HEK293 (cell line): Measurements from ENCODE around the gene NELL1.

Experiments used
- CTCF ChIA-PET: fragments of 350-600 bp; formaldehyde crosslinking; extraction: SDS; loops from one replicate; lab custom pipeline; 2021; ENCODE audit warnings: antibody characterized with exemption; lab: Yijun Ruan, JAX
- POLR2A ChIA-PET: fragments of 300-600 bp; formaldehyde crosslinking; extraction: SDS; loops from one replicate; lab custom pipeline; 2020; ENCODE audit warnings: antibody characterized with exemption, inconsistent platforms; lab: Yijun Ruan, JAX
- H3K27ac ChIP-seq: fragments of 200-500 bp; sonication (Bioruptor generic); 2 replicates; pipeline ENCODE4 v1.5.1; 2014; ENCODE audit warnings: low read depth, low read length, control low read depth, inconsistent platforms; ENCODE audit errors: extremely low read depth
- H3K36me3 ChIP-seq, 2 experiments: fragments of 200-500 bp in 1 of 2; sonication (Bioruptor generic) in 1 of 2; 1 replicate in 1 of 2; 2 replicates in 1 of 2; pipeline ENCODE4 v1.5.1; 2014 to 2017; ENCODE audit warnings: inconsistent platforms in 2 of 2, low read length in 2 of 2; ENCODE audit not compliant: control insufficient read depth in 2 of 2, insufficient read depth in 1 of 2
- H3K4me1 ChIP-seq: fragments of 200-500 bp; sonication (Bioruptor generic); 2 replicates; pipeline ENCODE4 v1.5.1; 2014; ENCODE audit warnings: mild to moderate bottlenecking, low read length, inconsistent platforms; ENCODE audit not compliant: control insufficient read depth, insufficient read depth
- H3K4me3 ChIP-seq: 2 replicates; pipeline ENCODE4 v1.5.1; 2011; ENCODE audit warnings: low read depth, mild to moderate bottlenecking, control low read depth, low read length, moderate library complexity
- H3K9me3 ChIP-seq: fragments of 200-500 bp; sonication (Bioruptor generic); 2 replicates; pipeline ENCODE4 v1.5.1; 2014; ENCODE audit warnings: low read depth, low read length, inconsistent platforms; ENCODE audit not compliant: control insufficient read depth, insufficient read depth
- CTCF ChIP-seq: fragments of 450-650 bp; formaldehyde crosslinking; IDR thresholded peaks from 2 replicates; pipeline ENCODE4 v1.5.1; 2016; ENCODE audit warnings: missing biosample characterization, missing genetic modification characterization
- EGR2 ChIP-seq: fragments of 450-650 bp; formaldehyde crosslinking; IDR thresholded peaks from 2 replicates; pipeline ENCODE4 v1.5.1; 2016; ENCODE audit warnings: low read depth, missing biosample characterization, missing genetic modification characterization
- GLIS2 ChIP-seq: fragments of 450-650 bp; formaldehyde crosslinking; IDR thresholded peaks from 2 replicates; pipeline ENCODE4 v1.5.1; 2016; ENCODE audit warnings: missing biosample characterization, missing genetic modification characterization
- PRDM10 ChIP-seq: fragments of 450-650 bp; formaldehyde crosslinking; IDR thresholded peaks from 2 replicates; pipeline ENCODE4 v1.5.1; 2016; ENCODE audit warnings: missing biosample characterization, missing genetic modification characterization
- REPIN1 ChIP-seq: fragments of 450-650 bp; formaldehyde crosslinking; IDR thresholded peaks from 2 replicates; pipeline ENCODE4 v1.5.1; 2017; ENCODE audit warnings: missing biosample characterization, missing genetic modification characterization, low read depth
- SCRT2 ChIP-seq: fragments of 450-650 bp; formaldehyde crosslinking; IDR thresholded peaks from 2 replicates; pipeline ENCODE4 v1.5.1; 2016; ENCODE audit warnings: missing biosample characterization, missing genetic modification characterization
- ZBTB11 ChIP-seq: fragments of 450-650 bp; formaldehyde crosslinking; conservative IDR thresholded peaks from 2 replicates; pipeline ENCODE4 v1.5.1; 2016; ENCODE audit warnings: low read depth, missing biosample characterization, missing genetic modification characterization
- ZBTB26 ChIP-seq: fragments of 450-650 bp; formaldehyde crosslinking; optimal IDR thresholded peaks from 2 replicates; pipeline ENCODE3; 2016; ENCODE audit warnings: missing biosample characterization, mild to moderate bottlenecking, missing genetic modification characterization
- ZBTB6 ChIP-seq: fragments of 450-650 bp; formaldehyde crosslinking; IDR thresholded peaks from 2 replicates; pipeline ENCODE4 v1.5.1; 2017; ENCODE audit warnings: missing biosample characterization, missing genetic modification characterization
- ZNF138 ChIP-seq: fragments of 450-650 bp; formaldehyde crosslinking; IDR thresholded peaks from 2 replicates; pipeline ENCODE4 v1.5.1; 2016; ENCODE audit warnings: missing biosample characterization, missing genetic modification characterization, borderline replicate concordance
- ZNF175 ChIP-seq: fragments of 450-650 bp; formaldehyde crosslinking; IDR thresholded peaks from 2 replicates; pipeline ENCODE4 v1.5.1; 2016; ENCODE audit warnings: missing biosample characterization, missing genetic modification characterization
- ZNF24 ChIP-seq: fragments of 450-650 bp; formaldehyde crosslinking; IDR thresholded peaks from 2 replicates; pipeline ENCODE4 v1.5.1; 2016; ENCODE audit warnings: missing biosample characterization, missing genetic modification characterization
- ZNF335 ChIP-seq: fragments of 450-650 bp; formaldehyde crosslinking; conservative IDR thresholded peaks from 2 replicates; pipeline ENCODE4 v1.5.1; 2016; ENCODE audit warnings: missing biosample characterization, missing genetic modification characterization
- ZNF433 ChIP-seq: fragments of 450-650 bp; formaldehyde crosslinking; IDR thresholded peaks from 2 replicates; pipeline ENCODE4 v1.5.1; 2016; ENCODE audit warnings: missing biosample characterization, missing genetic modification characterization, low read depth
- ZNF510 ChIP-seq: fragments of 450-650 bp; formaldehyde crosslinking; IDR thresholded peaks from 2 replicates; pipeline ENCODE4 v1.5.1; 2018; ENCODE audit warnings: mild to moderate bottlenecking, missing genetic modification characterization, missing biosample characterization; ENCODE audit not compliant: insufficient replicate concordance
- ZNF514 ChIP-seq: fragments of 450-650 bp; formaldehyde crosslinking; IDR thresholded peaks from 2 replicates; pipeline ENCODE4 v1.5.1; 2016; ENCODE audit warnings: missing biosample characterization, missing genetic modification characterization
- ZNF585B ChIP-seq: fragments of 450-650 bp; formaldehyde crosslinking; IDR thresholded peaks from 2 replicates; pipeline ENCODE4 v1.5.1; 2016; ENCODE audit warnings: missing biosample characterization, missing genetic modification characterization
- ZNF777 ChIP-seq: fragments of 450-650 bp; formaldehyde crosslinking; IDR thresholded peaks from 2 replicates; pipeline ENCODE4 v1.5.1; 2017; ENCODE audit warnings: missing biosample characterization, missing genetic modification characterization, borderline replicate concordance

The NELL1 gene

GRCh38 chr11:20668844-20669819 is at the start of gene NELL1:
Gene NELL1 (plus strand): TSS chr11:20669586.
- Histone ChIP-seq H3K4me3 (peak within 1 kb of the TSS; percentile 40), H3K9me3 (no peaks in the 10 kb centered on the region), H3K27ac (no peak within 1 kb of the TSS), H3K36me3 (no peaks in the 10 kb centered on the region), H3K4me1 (no peaks in the 10 kb centered on the region; the same call in 1 of the 2 replicates)
- CTCF ChIA-PET = interaction anchor here (0.6 to 0.7 kb wide), 2 partner anchors 21 to 458 kb away, joined by 3 read pairs; no protein-coding TSS in a partner anchor
- POLR2A ChIA-PET = no interaction called here
- TF ChIP-seq ZNF777 (tag by site-specific recombination) (peak; percentile 32; the same call in 1 of the 2 replicates), GLIS2 (tag by site-specific recombination) (peak; percentile 59), EGR2 (no peak), SCRT2 (tag by site-specific recombination) (0 out of 2 replicates have a peak, but pooled peaks have one; percentile 23), CTCF (tag by site-specific recombination) (peak; percentile 36; the same call in 1 of the 2 replicates), ZNF335 (tag by site-specific recombination) (peak; percentile 76), REPIN1 (tag by site-specific recombination) (no peak), ZNF433 (no peak), ZBTB11 (tag by site-specific recombination) (no peak), ZNF175 (tag by site-specific recombination) (no peak), ZNF24 (tag by site-specific recombination) (no peak), PRDM10 (tag by site-specific recombination) (peak; percentile 75; the same call in 1 of the 2 replicates), ZBTB26 (tag by site-specific recombination) (peak; percentile 51), ZNF510 (tag by site-specific recombination) (no peak), ZNF138 (tag by site-specific recombination) (no peak), ZNF585B (tag by site-specific recombination) (no peak), ZBTB6 (tag by site-specific recombination) (no peak), ZNF514 (tag by site-specific recombination) (no peak)
